ENCODE measurements around the gene KDR. TPM values are rescaled to one million over a fixed set of nuclear protein-coding genes. Genes with fewer than 3 reads are reported as not detected.
A peak's percentile ranks its signal among the peaks of the same experiment; 100 is the strongest.

Gene KDR
- total RNA-seq, 4 donors from 2014 or later = 101 to 218 (median 117) TPM

GRCh38 chr4:55125763-55126541, 557 bp upstream of the KDR start:
- H3K36me3 ChIP-seq = no peaks in the 10 kb centered on the region
- peak overlapping the region; percentile 54 to 96 for H3K4me3 ChIP-seq
- H3K27ac ChIP-seq = peak overlapping the region; percentile 57 to 86
- H3K9me3 ChIP-seq = no peaks in the 10 kb centered on the region
- TF ChIP-seq CTCF (IDR thresholded peaks at IDR 0.05) = no peak
- no peak for TF ChIP-seq POLR2A (IDR thresholded peaks at IDR 0.05)
- no peaks in the 10 kb centered on the region for H3K27me3 ChIP-seq
- intact Hi-C loops (cut with DNase I; ENCODE audit: low total_unique reads) = no loop called here
- H3K4me1 ChIP-seq = no peaks in the 10 kb centered on the region
- DNase-seq = peak in 1 of 2 donors; percentile 27

GRCh38 chr4:55124322-55125076, 896 bp downstream of the KDR start:
- TF ChIP-seq CTCF (IDR thresholded peaks at IDR 0.05) (no peak), POLR2A (IDR thresholded peaks at IDR 0.05) (no peak)
- Histone ChIP-seq H3K4me1 (no peaks in the 10 kb centered on the region), H3K27me3 (no peaks in the 10 kb centered on the region), H3K9me3 (no peaks in the 10 kb centered on the region), H3K4me3 (peak overlapping the region; percentile 54 to 96), H3K36me3 (no peaks in the 10 kb centered on the region), H3K27ac (peak overlapping the region; percentile 57 to 86)
- peak in 1 of 2 donors; percentile 21 for DNase-seq
- intact Hi-C loops (cut with DNase I; ENCODE audit: low total_unique reads) = no loop called here

- no peak for DNase-seq
- no peaks in the 10 kb centered on the region for H3K4me1 ChIP-seq
- no peak for TF ChIP-seq CTCF (IDR thresholded peaks at IDR 0.05)
- no peak for TF ChIP-seq POLR2A (IDR thresholded peaks at IDR 0.05)
- H3K9me3 ChIP-seq = no peaks in the 10 kb centered on the region
- no peaks in the 10 kb centered on the region for H3K27me3 ChIP-seq
- peak overlapping the region; percentile 57 to 86 for H3K27ac ChIP-seq
- peak overlapping the region; percentile 54 to 96 for H3K4me3 ChIP-seq
- no peaks in the 10 kb centered on the region for H3K36me3 ChIP-seq
- intact Hi-C loops (cut with DNase I; ENCODE audit: low total_unique reads) = no loop called here
These were observed 1.6 kb downstream of the KDR start for GRCh38 chr4:55123791-55124190.

GRCh38 chr4:55122235-55122634, 3.2 kb downstream of the KDR start:
- Histone ChIP-seq H3K4me1 (no peaks in the 10 kb centered on the region), H3K27me3 (no peaks in the 10 kb centered on the region), H3K36me3 (peaks cover 0 to 3% of the 10 kb centered on the region in 2 donors), H3K4me3 (peak overlapping the region in 1 of 2 donors; percentile 0), H3K9me3 (no peaks in the 10 kb centered on the region), H3K27ac (peak overlapping the region; percentile 3 to 86)
- intact Hi-C loops (cut with DNase I; ENCODE audit: low total_unique reads) = no loop called here
- no peak for DNase-seq
- TF ChIP-seq POLR2A (IDR thresholded peaks at IDR 0.05) (no peak), CTCF (IDR thresholded peaks at IDR 0.05) (no peak)

GRCh38 chr4:55121246-55121645, 4.1 kb downstream of the KDR start:
- no peak for DNase-seq
- Histone ChIP-seq H3K4me3 (no peak overlapping the region), H3K27ac (peak overlapping the region in 1 of 2 donors; percentile 50), H3K36me3 (peaks cover 0 to 3% of the 10 kb centered on the region in 2 donors), H3K9me3 (no peaks in the 10 kb centered on the region), H3K27me3 (no peaks in the 10 kb centered on the region), H3K4me1 (no peaks in the 10 kb centered on the region)
- intact Hi-C loops (cut with DNase I; ENCODE audit: low total_unique reads) = no loop called here
- no peak for TF ChIP-seq POLR2A (IDR thresholded peaks at IDR 0.05)
- TF ChIP-seq CTCF (IDR thresholded peaks at IDR 0.05) = no peak
